ENCODE results near the gene SEMA5B.

- TF ChIP-seq CTCF (IDR thresholded peaks at IDR 0.05; ENCODE audit: insufficient read depth, low read length), result no peak
- TF ChIP-seq POLR2AphosphoS5 (IDR thresholded peaks at IDR 0.05; ENCODE audit: low read depth), result no peak
- TF ChIP-seq GABPA (IDR thresholded peaks at IDR 0.05; ENCODE audit: low read depth), result no peak
- no peak for TF ChIP-seq REST (IDR thresholded peaks at IDR 0.05; ENCODE audit: insufficient replicate concordance, low read depth)
Observed at GRCh38 chr3:122886946-122887345, 140.6 kb downstream of the SEMA5B start.

Data from HL-60 (cell line).